T-cell (primary cell): Measurements from ENCODE around the gene TNFRSF12A. TPM values are rescaled to one million over a fixed set of nuclear protein-coding genes. Genes with fewer than 3 reads are reported as not detected.

Experiments used
- ATAC-seq, 4 experiments: fragments of 200-7000 bp in 3 of 4; fragments of 150-1000 bp in 1 of 4; cut with Tn5 transposase; replicated peaks in 1 of 4; 1 replicate in 3 of 4; 2 replicates in 1 of 4; pipeline ENCODE4 v1.10.0; 2021; ENCODE audit warnings: moderate library complexity in 3 of 4, mild to moderate bottlenecking in 2 of 4, moderate number of reproducible peaks in 1 of 4
- CTCF ChIA-PET, 2 donors: fragments of 300-600 bp; sonication (Branson Sonifier 250); formaldehyde crosslinking; loops; one replicate each; lab custom pipeline; 2022; ENCODE audit warnings: antibody characterized with exemption in 2 of 2; lab: Charles Lee
- POLR2A ChIA-PET, 2 donors: fragments of 300-600 bp; sonication (Branson Sonifier 250); formaldehyde crosslinking; loops; one replicate each; lab custom pipeline; 2022; ENCODE audit warnings: antibody characterized with exemption in 2 of 2; lab: Charles Lee
- DNase-seq, 35 experiments: peaks; one replicate each; pipeline versions ENCODE4 v3.0.0 to v3.0.0-alpha.2; 2013 to 2023
- H3K27ac ChIP-seq: one replicate; pipeline ENCODE4 v1.5.1; 2013; ENCODE audit warnings: low read length
- H3K27me3 ChIP-seq, 2 experiments: replicated peaks in 1 of 2; 1 replicate in 1 of 2; 2 replicates in 1 of 2; pipeline versions ENCODE4 v1.6.1 to v1.7.0; 2013; ENCODE audit warnings: low read length in 1 of 2, mixed read lengths in 1 of 2; ENCODE audit not compliant: control insufficient read depth in 2 of 2, insufficient read depth in 2 of 2; ENCODE audit errors: extremely low read depth in 1 of 2
- H3K36me3 ChIP-seq, 2 donors: 1 replicate in 1 of 2; 2 replicates in 1 of 2; pipeline versions ENCODE4 v1.6.1 to v1.7.0; 2013; ENCODE audit warnings: low read length in 1 of 2; ENCODE audit not compliant: control insufficient read depth in 2 of 2, insufficient read depth in 1 of 2; ENCODE audit errors: extremely low read depth in 1 of 2
- H3K4me1 ChIP-seq, 2 experiments: 1 replicate in 1 of 2; 2 replicates in 1 of 2; pipeline versions ENCODE4 v1.6.1 to v1.7.0; 2013; ENCODE audit warnings: low read length in 2 of 2, mixed read lengths in 1 of 2; ENCODE audit not compliant: insufficient read depth in 2 of 2, control insufficient read depth in 1 of 2; ENCODE audit errors: extremely low read depth in 1 of 2
- H3K4me3 ChIP-seq, 2 donors: 1 replicate in 1 of 2; 2 replicates in 1 of 2; pipeline versions ENCODE4 v1.5.1 to v1.7.0; 2013; ENCODE audit warnings: mild to moderate bottlenecking in 2 of 2, low read length in 1 of 2, moderate library complexity in 1 of 2; ENCODE audit not compliant: control insufficient read depth in 1 of 2; ENCODE audit errors: extremely low read depth in 1 of 2
- H3K9me3 ChIP-seq: 2 replicates; pipeline ENCODE4 v1.7.0; 2013
- H3K27ac Mint-ChIP-seq, 2 donors: one replicate each; pipeline ENCODE4 v1.8.0; 2020 to 2021; ENCODE audit warnings: mild to moderate bottlenecking in 2 of 2, mixed read lengths in 2 of 2
- H3K27me3 Mint-ChIP-seq, 2 donors: one replicate each; pipeline ENCODE4 v1.8.0; 2021 to 2022; ENCODE audit warnings: mixed read lengths in 2 of 2
- H3K36me3 Mint-ChIP-seq: one replicate; pipeline ENCODE4 v1.8.0; 2021; ENCODE audit warnings: mixed read lengths
- H3K4me1 Mint-ChIP-seq, 3 donors: one replicate each; pipeline ENCODE4 v1.8.0; 2020 to 2022; ENCODE audit warnings: mixed read lengths in 3 of 3, mild to moderate bottlenecking in 1 of 3
- H3K4me3 Mint-ChIP-seq, 3 donors: one replicate each; pipeline ENCODE4 v1.8.0; 2020 to 2022; ENCODE audit warnings: mild to moderate bottlenecking in 3 of 3, mixed read lengths in 3 of 3, moderate library complexity in 3 of 3
- H3K9me3 Mint-ChIP-seq, 3 donors: one replicate each; pipeline ENCODE4 v1.8.0; 2020 to 2022; ENCODE audit warnings: mixed read lengths in 3 of 3
- WGBS: methylation state at CpG from one replicate; pipeline ENCODE4 v1.1.5; 2013; ENCODE audit warnings: missing lambda C conversion rate; ENCODE audit not compliant: insufficient coverage; 5-methylcytosine and 5-hydroxymethylcytosine counted together
- total RNA-seq, 35 experiments: library from RNA in 6 of 35; stranded (reverse) in 6 of 35; fragments of 120-200 nt in 1 of 35; gene quantifications; one replicate each; pipeline versions ENCODE4 v1.2.1 to v1.2.4 and lab custom pipeline; 2013 to 2026

TNFRSF12A gene
- total RNA-seq, 5 donors from 2014 or later (not counting 1 experiment from before 2014, with no cell fraction given) = 0.43 to 3.7 (median 2.5) TPM

GRCh38 chr16:3026003-3026378 is 5.8 kb downstream of the TNFRSF12A start:
- H3K27ac Mint-ChIP-seq = no peak overlapping the region
- ATAC-seq = no peak
- H3K4me1 ChIP-seq = peaks cover 17 to 73% of the 10 kb centered on the region in 2 experiments
- no peak for DNase-seq
- POLR2A ChIA-PET = no interaction called here
- peaks cover 3 to 25% of the 10 kb centered on the region in 2 experiments for H3K27me3 ChIP-seq
- peaks cover 12% of the 10 kb centered on the region for H3K36me3 Mint-ChIP-seq
- peaks cover 49 to 59% (median 56%) of the 10 kb centered on the region in 3 donors for H3K4me1 Mint-ChIP-seq
- H3K4me3 ChIP-seq = no peak overlapping the region
- H3K36me3 ChIP-seq = peaks cover 15 to 26% of the 10 kb centered on the region in 2 donors
- peaks cover 12 to 15% of the 10 kb centered on the region in 2 donors for H3K27me3 Mint-ChIP-seq
- WGBS = 96% methylated on average over 6 of the region's 8 CpGs
- H3K4me3 Mint-ChIP-seq = peak overlapping the region in 1 of 3 donors; percentile 24
- CTCF ChIA-PET = no interaction called here
- no peaks in the 10 kb centered on the region for H3K9me3 ChIP-seq
- no peak overlapping the region for H3K27ac ChIP-seq
- H3K9me3 Mint-ChIP-seq = no peaks in the 10 kb centered on the region

GRCh38 chr16:3026609-3027488 is 6.7 kb downstream of the TNFRSF12A start:
- ChIA-PET POLR2A (interaction anchor here in 1 of 2 donors (0.6 to 0.7 kb wide), 2 partner anchors 16 to 46 kb away, joined by 3 to 6 read pairs; no protein-coding TSS in a partner anchor), CTCF (interaction anchor here (0.6 to 1.8 kb wide), 5 partner anchors 19 to 1583 kb away, joined by 3 to 29 read pairs (median 4); no protein-coding TSS in a partner anchor)
- Histone ChIP-seq H3K36me3 (peaks cover 15 to 26% of the 10 kb centered on the region in 2 donors), H3K4me1 (peaks cover 8 to 64% of the 10 kb centered on the region in 2 experiments), H3K4me3 (no peak overlapping the region), H3K27me3 (peaks cover 3 to 33% of the 10 kb centered on the region in 2 experiments), H3K27ac (no peak overlapping the region), H3K9me3 (no peaks in the 10 kb centered on the region)
- no peak overlapping the region for H3K27ac Mint-ChIP-seq
- peak overlapping the region in 1 of 3 donors; percentile 24 for H3K4me3 Mint-ChIP-seq
- peaks cover 43 to 51% (median 50%) of the 10 kb centered on the region in 3 donors for H3K4me1 Mint-ChIP-seq
- no peak for ATAC-seq
- DNase-seq = no peak
- peaks cover 12% of the 10 kb centered on the region for H3K36me3 Mint-ChIP-seq
- 93% methylated on average over 15 of the region's 24 CpGs for WGBS
- peaks cover 12 to 18% of the 10 kb centered on the region in 2 donors for H3K27me3 Mint-ChIP-seq
- no peaks in the 10 kb centered on the region for H3K9me3 Mint-ChIP-seq

- POLR2A ChIA-PET = interaction anchor here in 1 of 2 donors (0.6 to 0.7 kb wide), 2 partner anchors 16 to 46 kb away, joined by 3 to 6 read pairs; no protein-coding TSS in a partner anchor
- H3K27me3 Mint-ChIP-seq = peaks cover 15 to 21% of the 10 kb centered on the region in 2 donors
- Histone ChIP-seq H3K9me3 (no peaks in the 10 kb centered on the region), H3K4me3 (no peak overlapping the region), H3K27me3 (peaks cover 5 to 39% of the 10 kb centered on the region in 2 experiments), H3K4me1 (peaks cover 8 to 58% of the 10 kb centered on the region in 2 experiments), H3K27ac (no peak overlapping the region), H3K36me3 (peaks cover 15 to 26% of the 10 kb centered on the region in 2 donors)
- CTCF ChIA-PET = interaction anchor here (0.6 to 1.8 kb wide), 10 partner anchors 8 to 1583 kb away, joined by 3 to 29 read pairs (median 4); partner anchors contain the start of gene TNFRSF12A (in 1 of the 2)
- no peak overlapping the region for H3K27ac Mint-ChIP-seq
- no peaks in the 10 kb centered on the region for H3K9me3 Mint-ChIP-seq
- WGBS = 96% methylated on average over 4 of the region's 8 CpGs
- DNase-seq (no peak), ATAC-seq (no peak)
- H3K36me3 Mint-ChIP-seq = peaks cover 12% of the 10 kb centered on the region
- peaks cover 37 to 45% (median 44%) of the 10 kb centered on the region in 3 donors for H3K4me1 Mint-ChIP-seq
- peak overlapping the region in 1 of 3 donors; percentile 74 for H3K4me3 Mint-ChIP-seq
Observed at GRCh38 chr16:3027489-3027795, 7.3 kb downstream of the TNFRSF12A start.

GRCh38 chr16:3027983-3028715 is 8.0 kb downstream of the TNFRSF12A start:
- peak; percentile 64 to 94 (median 80) for DNase-seq
- peaks cover 7 to 46% of the 10 kb centered on the region in 2 experiments for H3K27me3 ChIP-seq
- peak; percentile 46 to 53 (median 48) for ATAC-seq
- CTCF ChIA-PET = interaction anchor here (0.6 to 1.8 kb wide), 20 partner anchors 8 to 1471 kb away, joined by 3 to 29 read pairs (median 5); partner anchors contain the start of genes TNFRSF12A (in 1 of the 2) and ZNF213 (in 1 of the 2)
- no peaks in the 10 kb centered on the region for H3K9me3 ChIP-seq
- Mint-ChIP-seq H3K4me3 (peak overlapping the region in 1 of 3 donors; percentile 74), H3K36me3 (peaks cover 12% of the 10 kb centered on the region), H3K9me3 (no peaks in the 10 kb centered on the region), H3K27ac (no peak overlapping the region), H3K27me3 (peaks cover 22 to 28% of the 10 kb centered on the region in 2 donors), H3K4me1 (peaks cover 30 to 38% (median 37%) of the 10 kb centered on the region in 3 donors)
- peaks cover 15 to 26% of the 10 kb centered on the region in 2 donors for H3K36me3 ChIP-seq
- H3K27ac ChIP-seq = no peak overlapping the region
- H3K4me1 ChIP-seq = peaks cover 7 to 51% of the 10 kb centered on the region in 2 experiments
- H3K4me3 ChIP-seq = no peak overlapping the region
- 11% methylated on average over 50 of the region's 58 CpGs for WGBS
- POLR2A ChIA-PET = no interaction called here

GRCh38 chr16:3028716-3029319 is 8.7 kb downstream of the TNFRSF12A start:
- Mint-ChIP-seq H3K36me3 (peaks cover 12% of the 10 kb centered on the region), H3K4me1 (peaks cover 25 to 41% (median 35%) of the 10 kb centered on the region in 3 donors), H3K9me3 (no peaks in the 10 kb centered on the region), H3K27ac (no peak overlapping the region), H3K27me3 (peaks cover 29 to 35% of the 10 kb centered on the region in 2 donors), H3K4me3 (peak overlapping the region; percentile 28 to 74 (median 36))
- Histone ChIP-seq H3K9me3 (no peaks in the 10 kb centered on the region), H3K27ac (no peak overlapping the region), H3K27me3 (peaks cover 7 to 52% of the 10 kb centered on the region in 2 experiments), H3K4me1 (peaks cover 5 to 45% of the 10 kb centered on the region in 2 experiments), H3K4me3 (peak overlapping the region in 1 of 2 donors; percentile 35), H3K36me3 (peaks cover 15 to 26% of the 10 kb centered on the region in 2 donors)
- DNase-seq (no peak), ATAC-seq (no peak)
- WGBS = 19% methylated on average over 5 of the region's 15 CpGs
- ChIA-PET POLR2A (interaction anchor here in 1 of 2 donors (0.6 kb wide), 1 partner anchor 78 kb away, joined by 3 read pairs; no protein-coding TSS in a partner anchor), CTCF (interaction anchor here (0.6 to 1.8 kb wide), 16 partner anchors 9 to 629 kb away, joined by 3 to 29 read pairs (median 5); partner anchors contain the start of genes TNFRSF12A (in 1 of the 2) and ZNF213 (in 1 of the 2))
